ENCODE data around the gene RASA4. TPM values are rescaled to one million over a fixed set of nuclear protein-coding genes. Genes with fewer than 3 reads are reported as not detected.
"Not testable (repeated sequence)": the region's sequence is repeated elsewhere in the genome, so short reads cannot be mapped to it uniquely, and the experiment has no call there.

Gene RASA4
- polyA plus RNA-seq, 3 donors: 15.1 to 37.6 (median 35.2) TPM

GRCh38 chr7:102611013-102611674, 5.4 kb downstream of the RASA4 start:
- not testable (repeated sequence) for H3K27ac ChIP-seq (ENCODE audit: low read depth, low read length)
- WGBS, 3 donors: no CpG with 5 or more reads among the region's 30 CpGs

- WGBS, 3 donors: no CpG with 5 or more reads among the region's 7 CpGs
- H3K27ac ChIP-seq (ENCODE audit: low read depth, low read length): not testable (repeated sequence)
Measured at GRCh38 chr7:102610441-102610840, 6.1 kb downstream of the RASA4 start.

- not testable (repeated sequence) for H3K27ac ChIP-seq (ENCODE audit: low read depth, low read length)
- WGBS, 3 donors: 75 to 87% (median 85%) methylated on average over 4 to 5 of the region's 10 CpGs
Measured at GRCh38 chr7:102609734-102610133, 6.8 kb downstream of the RASA4 start.

- not testable (repeated sequence) for H3K27ac ChIP-seq (ENCODE audit: low read depth, low read length)
- WGBS, 3 donors: no CpG with 5 or more reads among the region's 5 CpGs
Measured at GRCh38 chr7:102606848-102607247, 9.7 kb downstream of the RASA4 start.

- 29 to 50% methylated on average over 4 of the region's 19 CpGs; no CpG with 5 or more reads in 1 of the 3 donors for whole genome bisulfite sequencing, 3 donors
Measured at GRCh38 chr7:102604431-102605145, 12.0 kb downstream of the RASA4 start.

GRCh38 chr7:102602317-102602716, 14.2 kb downstream of the RASA4 start:
- no CpG with 5 or more reads among the region's 12 CpGs for WGBS, 3 donors
- H3K27ac ChIP-seq (ENCODE audit: low read depth, low read length): not testable (repeated sequence)

More at GRCh38 chr7:102604431-102605145, 12.0 kb downstream of the RASA4 start:
- H3K27ac ChIP-seq (ENCODE audit: low read depth, low read length): not testable (repeated sequence)

- no CpG with 5 or more reads among the region's 9 CpGs for WGBS, 3 donors
- H3K27ac ChIP-seq (ENCODE audit: low read depth, low read length): not testable (repeated sequence)
Measured at GRCh38 chr7:102599699-102600098, 16.9 kb downstream of the RASA4 start.

- not testable (repeated sequence) for H3K27ac ChIP-seq (ENCODE audit: low read depth, low read length)
- WGBS, 3 donors: 63 to 72% (median 68%) methylated on average over 4 of the region's 10 CpGs
Measured at GRCh38 chr7:102596036-102596435, 20.5 kb downstream of the RASA4 start.

GRCh38 chr7:102593637-102594334, 22.8 kb downstream of the RASA4 start:
- not testable (repeated sequence) for H3K27ac ChIP-seq (ENCODE audit: low read depth, low read length)
- WGBS, 3 donors: no CpG with 5 or more reads among the region's 68 CpGs

GRCh38 chr7:102592477-102593019, 24.0 kb downstream of the RASA4 start:
- not testable (repeated sequence) for H3K27ac ChIP-seq (ENCODE audit: low read depth, low read length)
- WGBS, 3 donors: 3 to 34% (median 28%) methylated on average over 6 of the region's 26 CpGs

GRCh38 chr7:102589857-102590256, 26.7 kb downstream of the RASA4 start:
- no CpG with 5 or more reads among the region's 9 CpGs for WGBS, 3 donors

GRCh38 chr7:102583495-102583894, 33.1 kb downstream of the RASA4 start:
- not testable (repeated sequence) for H3K27ac ChIP-seq (ENCODE audit: low read depth, low read length)
- no CpG with 5 or more reads among the region's 5 CpGs for WGBS, 3 donors

More at GRCh38 chr7:102589857-102590256, 26.7 kb downstream of the RASA4 start:
- H3K27ac ChIP-seq (ENCODE audit: low read depth, low read length): not testable (repeated sequence)

GRCh38 chr7:102581722-102582121, 34.8 kb downstream of the RASA4 start:
- not testable (repeated sequence) for H3K27ac ChIP-seq (ENCODE audit: low read depth, low read length)
- WGBS, 3 donors: no CpG with 5 or more reads among the region's 5 CpGs

GRCh38 chr7:102578486-102578885, 38.1 kb downstream of the RASA4 start:
- WGBS, 3 donors: 82 to 89% (median 88%) methylated on average over 5 of the region's 5 CpGs
- not testable (repeated sequence) for H3K27ac ChIP-seq (ENCODE audit: low read depth, low read length)

- WGBS, 3 donors: 75 to 89% (median 85%) methylated on average over 6 of the region's 7 CpGs
- H3K27ac ChIP-seq (ENCODE audit: low read depth, low read length): not testable (repeated sequence)
Measured at GRCh38 chr7:102577315-102578240, 39.0 kb downstream of the RASA4 start.

- no CpG with 5 or more reads among the region's 3 CpGs for WGBS, 3 donors
- not testable (repeated sequence) for H3K27ac ChIP-seq (ENCODE audit: low read depth, low read length)
Measured at GRCh38 chr7:102576363-102576762, 40.2 kb downstream of the RASA4 start.

GRCh38 chr7:102574607-102575006, 41.9 kb downstream of the RASA4 start:
- H3K27ac ChIP-seq (ENCODE audit: low read depth, low read length): not testable (repeated sequence)
- no CpG with 5 or more reads among the region's 6 CpGs for WGBS, 3 donors
